Neural progenitor cell (in vitro differentiated cells): ENCODE results near the gene TTC24. TPM values are rescaled to one million over a fixed set of nuclear protein-coding genes. Genes with fewer than 3 reads are reported as not detected.
"Not testable (repeated sequence)": the region's sequence is repeated elsewhere in the genome, so short reads cannot be mapped to it uniquely, and the experiment has no call there.

ENCODE experiments used
- DNase-seq: peaks from one replicate; pipeline ENCODE4 v3.0.0-alpha.2; 2016; ENCODE audit warnings: low spot score
- H2AFZ ChIP-seq: fragments of 200-600 bp; sonication (generic); replicated peaks from 2 replicates; pipeline ENCODE4 v1.6.1; 2016; ENCODE audit warnings: antibody characterized with exemption
- H3F3A ChIP-seq: fragments of 200-600 bp; sonication (generic); 2 replicates; pipeline ENCODE4 v1.6.1; 2016; ENCODE audit warnings: antibody characterized with exemption, low read depth
- H3K27ac ChIP-seq: fragments of 200-600 bp; sonication (generic); 2 replicates; pipeline ENCODE4 v1.5.1; 2016; ENCODE audit warnings: mild to moderate bottlenecking
- H3K27me3 ChIP-seq: fragments of 200-600 bp; sonication (generic); 2 replicates; pipeline ENCODE4 v1.6.1; 2016; ENCODE audit warnings: mild to moderate bottlenecking, moderate library complexity
- H3K36me3 ChIP-seq: fragments of 200-600 bp; sonication (generic); 2 replicates; pipeline ENCODE4 v1.5.1; 2016
- H3K4me1 ChIP-seq: fragments of 200-600 bp; sonication (generic); 2 replicates; pipeline ENCODE4 v1.6.1; 2016; ENCODE audit warnings: mixed run types
- H3K4me2 ChIP-seq: fragments of 200-600 bp; sonication (generic); 2 replicates; pipeline ENCODE4 v1.6.1; 2016
- H3K4me3 ChIP-seq: fragments of 200-600 bp; sonication (generic); 2 replicates; pipeline ENCODE4 v1.5.1; 2016
- H3K79me2 ChIP-seq: fragments of 200-600 bp; sonication (generic); 2 replicates; pipeline ENCODE4 v1.6.1; 2016; ENCODE audit warnings: low read depth
- H3K9ac ChIP-seq: fragments of 200-600 bp; sonication (generic); 2 replicates; pipeline ENCODE4 v1.6.1; 2016
- H3K9me3 ChIP-seq: fragments of 200-600 bp; sonication (generic); 2 replicates; pipeline ENCODE4 v1.5.1; 2016; ENCODE audit warnings: low read depth
- H4K20me1 ChIP-seq: fragments of 200-600 bp; sonication (generic); 2 replicates; pipeline ENCODE4 v1.6.1; 2016; ENCODE audit warnings: low read depth
- H3K27ac Mint-ChIP-seq: 3 replicates; pipeline ENCODE4 v1.8.0; 2021; ENCODE audit warnings: mixed read lengths
- H3K27me3 Mint-ChIP-seq: 2 replicates; pipeline ENCODE4 v1.8.0; 2022; ENCODE audit warnings: low read depth, mild to moderate bottlenecking, inconsistent platforms, moderate library complexity, mixed read lengths; ENCODE audit not compliant: insufficient read depth
- H3K36me3 Mint-ChIP-seq: 3 replicates; pipeline ENCODE4 v1.8.0; 2021; ENCODE audit warnings: mixed read lengths
- H3K4me1 Mint-ChIP-seq: 3 replicates; pipeline ENCODE4 v1.8.0; 2021; ENCODE audit warnings: mixed read lengths
- H3K4me3 Mint-ChIP-seq: 3 replicates; pipeline ENCODE4 v1.8.0; 2021; ENCODE audit warnings: mild to moderate bottlenecking, moderate library complexity, mixed read lengths
- H3K9me3 Mint-ChIP-seq: 3 replicates; pipeline ENCODE4 v1.8.0; 2020; ENCODE audit warnings: mixed read lengths
- EZH2 ChIP-seq: fragments of 200-600 bp; sonication (generic); IDR thresholded peaks from 2 replicates; pipeline ENCODE4 v1.6.1; 2017; ENCODE audit warnings: antibody characterized with exemption, mild to moderate bottlenecking, moderate library complexity
- EZH2phosphoT487 ChIP-seq: fragments of 200-600 bp; sonication (generic); IDR thresholded peaks from 2 replicates; pipeline ENCODE4 v1.6.1; 2017; ENCODE audit warnings: antibody characterized with exemption
- total RNA-seq: library from RNA; depleted of rRNA; stranded (reverse); fragments of >200 nt; gene quantifications from 2 replicates; pipeline ENCODE4 v1.2.3, GENCODE V29; 2015; ENCODE audit warnings: low replicate concordance
- TF ChIP-seq, protein P1 (sequence below): fragments of 200-600 bp; sonication (generic); IDR thresholded peaks from 2 replicates; pipeline ENCODE4 v1.5.1; 2017; ENCODE audit warnings: antibody characterized with exemption, mild to moderate bottlenecking

Gene TTC24
- total RNA-seq, 1 donor from 2014 or later, result not detected

DNA sequence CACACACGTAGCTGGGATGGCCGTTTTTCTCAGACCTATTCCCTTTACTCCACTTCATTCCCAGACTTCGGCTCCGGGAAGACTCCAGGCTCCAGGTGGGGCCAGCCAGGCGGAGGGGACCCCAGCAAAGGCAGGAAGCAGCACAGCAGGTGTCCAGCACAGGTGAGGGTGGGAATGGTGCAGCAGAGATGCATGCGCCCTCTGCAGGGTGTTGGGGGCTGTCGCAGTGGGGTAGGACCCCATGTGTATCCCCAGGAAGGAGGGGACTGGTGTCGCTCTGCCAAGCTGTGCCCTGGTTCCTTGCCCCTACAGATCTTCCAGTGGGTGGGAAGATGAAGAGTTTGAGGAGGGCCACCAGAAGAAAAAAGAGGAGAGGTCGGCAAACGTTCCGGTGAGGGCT, 5.3 kb downstream of the TTC24 start:
- H3F3A ChIP-seq, result no peaks in the 10 kb centered on the region
- peak; percentile 50 for DNase-seq
- Mint-ChIP-seq H3K27me3 (peaks cover 13% of the 10 kb centered on the region), H3K4me1 (peaks cover 3% of the 10 kb centered on the region), H3K36me3 (no peaks in the 10 kb centered on the region), H3K4me3 (no peak overlapping the region), H3K27ac (no peak overlapping the region), H3K9me3 (no peaks in the 10 kb centered on the region)
- H3K4me1 ChIP-seq, result no peaks in the 10 kb centered on the region
- no peak overlapping the region for H3K27ac ChIP-seq
- no peak overlapping the region for H2AFZ ChIP-seq
- H3K4me2 ChIP-seq, result no peak overlapping the region
- H4K20me1 ChIP-seq, result no peaks in the 10 kb centered on the region
- no peaks in the 10 kb centered on the region for H3K27me3 ChIP-seq
- no peak overlapping the region for H3K9ac ChIP-seq
- no peaks in the 10 kb centered on the region for H3K36me3 ChIP-seq
- H3K4me3 ChIP-seq, result no peak overlapping the region
- H3K9me3 ChIP-seq, result no peaks in the 10 kb centered on the region
- no peak for TF ChIP-seq EZH2phosphoT487
- TF ChIP-seq, protein P1, sequence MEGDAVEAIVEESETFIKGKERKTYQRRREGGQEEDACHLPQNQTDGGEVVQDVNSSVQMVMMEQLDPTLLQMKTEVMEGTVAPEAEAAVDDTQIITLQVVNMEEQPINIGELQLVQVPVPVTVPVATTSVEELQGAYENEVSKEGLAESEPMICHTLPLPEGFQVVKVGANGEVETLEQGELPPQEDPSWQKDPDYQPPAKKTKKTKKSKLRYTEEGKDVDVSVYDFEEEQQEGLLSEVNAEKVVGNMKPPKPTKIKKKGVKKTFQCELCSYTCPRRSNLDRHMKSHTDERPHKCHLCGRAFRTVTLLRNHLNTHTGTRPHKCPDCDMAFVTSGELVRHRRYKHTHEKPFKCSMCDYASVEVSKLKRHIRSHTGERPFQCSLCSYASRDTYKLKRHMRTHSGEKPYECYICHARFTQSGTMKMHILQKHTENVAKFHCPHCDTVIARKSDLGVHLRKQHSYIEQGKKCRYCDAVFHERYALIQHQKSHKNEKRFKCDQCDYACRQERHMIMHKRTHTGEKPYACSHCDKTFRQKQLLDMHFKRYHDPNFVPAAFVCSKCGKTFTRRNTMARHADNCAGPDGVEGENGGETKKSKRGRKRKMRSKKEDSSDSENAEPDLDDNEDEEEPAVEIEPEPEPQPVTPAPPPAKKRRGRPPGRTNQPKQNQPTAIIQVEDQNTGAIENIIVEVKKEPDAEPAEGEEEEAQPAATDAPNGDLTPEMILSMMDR, result peak; percentile 58
- H3K79me2 ChIP-seq, result no peaks in the 10 kb centered on the region

DNA sequence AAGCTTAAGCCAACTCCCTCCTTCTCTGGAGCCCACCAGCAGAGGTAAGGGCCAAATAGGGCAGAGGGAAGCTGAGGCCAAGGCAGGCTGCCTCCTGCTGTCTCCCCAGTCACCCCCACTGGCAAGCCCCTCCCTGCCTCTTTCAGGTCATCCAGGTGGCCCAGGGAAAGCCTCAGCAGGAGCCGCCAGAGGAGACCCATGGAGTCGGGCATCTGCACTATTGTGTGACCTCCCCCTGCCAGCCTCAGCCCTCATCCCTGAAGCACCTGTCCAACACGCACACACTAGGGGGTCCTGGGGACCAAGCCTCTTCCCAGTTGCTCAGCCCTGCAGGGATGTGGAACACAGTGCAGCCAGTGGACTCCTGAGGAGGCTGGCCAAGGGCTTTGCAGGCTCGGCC, 6.8 kb downstream of the TTC24 start:
- Mint-ChIP-seq H3K4me3 (no peak overlapping the region), H3K9me3 (no peaks in the 10 kb centered on the region), H3K4me1 (peaks cover 8% of the 10 kb centered on the region), H3K36me3 (no peaks in the 10 kb centered on the region), H3K27me3 (peaks cover 13% of the 10 kb centered on the region), H3K27ac (no peak overlapping the region)
- Histone ChIP-seq H3K4me3 (no peak overlapping the region), H3K36me3 (no peaks in the 10 kb centered on the region), H3K79me2 (no peaks in the 10 kb centered on the region), H2AFZ (no peak overlapping the region), H3K9me3 (no peaks in the 10 kb centered on the region), H3K9ac (no peak overlapping the region), H3K27me3 (no peaks in the 10 kb centered on the region), H3K27ac (no peak overlapping the region), H4K20me1 (no peaks in the 10 kb centered on the region), H3K4me2 (no peak overlapping the region), H3K4me1 (no peaks in the 10 kb centered on the region), H3F3A (peaks cover 9% of the 10 kb centered on the region)
- no peak for TF ChIP-seq EZH2phosphoT487
- TF ChIP-seq, protein P1, result no peak
- no peak for TF ChIP-seq EZH2
- no peak for DNase-seq

DNA sequence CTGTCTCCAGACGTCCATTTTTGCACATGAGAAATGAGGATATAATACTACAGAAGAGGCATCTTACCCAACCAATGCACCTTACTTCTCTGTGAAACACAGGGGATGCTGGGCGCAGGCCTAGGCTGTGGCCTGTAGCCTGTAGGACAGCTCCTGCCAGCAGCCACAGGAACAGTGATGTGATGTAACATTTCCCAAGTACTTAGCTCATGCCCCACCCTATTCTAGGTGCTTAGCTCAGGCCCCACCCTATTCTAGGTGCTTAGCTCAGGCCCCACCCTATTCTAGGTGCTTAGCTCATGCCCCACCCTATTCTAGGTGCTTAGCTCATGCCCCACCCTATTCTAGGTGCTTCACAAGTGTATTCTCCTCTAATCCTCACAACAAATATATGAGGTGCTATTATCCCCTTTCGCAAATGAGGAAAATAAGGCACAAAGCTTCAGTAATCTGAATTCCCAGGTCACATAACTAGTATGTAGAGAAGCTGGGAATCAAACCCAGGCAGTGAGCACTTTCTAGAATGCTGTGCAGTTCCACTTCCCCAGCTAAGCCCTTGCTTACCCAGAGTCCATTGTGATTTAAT, 7.5 kb downstream of the TTC24 start:
- H3K27ac Mint-ChIP-seq, result no peak overlapping the region
- H3K4me1 Mint-ChIP-seq, result peaks cover 9% of the 10 kb centered on the region
- Histone ChIP-seq H3K4me2 (no peak overlapping the region), H3K27me3 (no peaks in the 10 kb centered on the region), H3K9ac (no peak overlapping the region), H3K27ac (no peak overlapping the region), H3K79me2 (peaks cover 3% of the 10 kb centered on the region), H3K4me3 (no peak overlapping the region), H4K20me1 (no peaks in the 10 kb centered on the region), H3K4me1 (no peaks in the 10 kb centered on the region), H3F3A (peaks cover 11% of the 10 kb centered on the region), H3K9me3 (no peaks in the 10 kb centered on the region), H2AFZ (no peak overlapping the region), H3K36me3 (no peaks in the 10 kb centered on the region)
- no peak for TF ChIP-seq EZH2phosphoT487
- TF ChIP-seq, protein P1, result no peak
- TF ChIP-seq EZH2, result no peak
- H3K36me3 Mint-ChIP-seq, result no peaks in the 10 kb centered on the region
- no peak overlapping the region for H3K4me3 Mint-ChIP-seq
- H3K9me3 Mint-ChIP-seq, result no peaks in the 10 kb centered on the region
- DNase-seq, result no peak
- peaks cover 13% of the 10 kb centered on the region for H3K27me3 Mint-ChIP-seq

DNA sequence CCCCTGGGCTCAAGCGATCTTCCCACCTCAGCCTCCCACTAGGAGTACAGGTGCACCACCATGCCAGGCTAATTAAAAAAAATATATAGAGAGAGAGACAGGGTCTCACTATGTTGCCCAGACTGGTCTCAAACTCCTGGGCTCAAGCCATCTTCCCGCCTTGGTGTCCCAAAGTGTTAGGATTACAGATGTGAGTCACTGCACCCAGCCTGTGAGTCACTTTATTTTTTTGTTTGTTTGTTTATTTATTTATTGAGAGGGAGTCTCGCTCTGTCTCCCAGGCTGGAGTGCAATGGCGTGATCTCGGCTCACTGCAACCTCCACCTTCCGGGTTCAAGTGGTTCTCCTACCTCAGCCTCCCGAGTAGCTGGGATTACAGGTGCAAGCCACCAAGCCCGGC, 8.4 kb downstream of the TTC24 start:
- not testable (repeated sequence) for H3K79me2 ChIP-seq, H3K4me1 ChIP-seq, H3K9ac ChIP-seq, H3K36me3 ChIP-seq, H2AFZ ChIP-seq, H3K4me3 ChIP-seq, H4K20me1 ChIP-seq, H3K36me3 Mint-ChIP-seq, H3K27ac Mint-ChIP-seq, H3K4me3 Mint-ChIP-seq, H3K4me2 ChIP-seq, H3K9me3 ChIP-seq, DNase-seq, H3K27ac ChIP-seq, H3K9me3 Mint-ChIP-seq, H3K27me3 ChIP-seq
- peaks cover 12% of the 10 kb centered on the region for H3K27me3 Mint-ChIP-seq
- peaks cover 21% of the 10 kb centered on the region for H3F3A ChIP-seq
- H3K4me1 Mint-ChIP-seq, result peaks cover 16% of the 10 kb centered on the region
